Posterior cingulate gyrus (tissue), 11 donors: ENCODE measurements around the gene SLC16A9.

Experiments
- DNase-seq, 10 donors: peaks; one replicate each; pipeline versions ENCODE4 v3.0.0 to v3.0.0-alpha.2; 2020 to 2021; ENCODE audit warnings: mixed read lengths in 3 of 10
- intact Hi-C: fragments of 100-400 bp; cut with DNase I; formaldehyde crosslinking; loops from one replicate; pipeline ENCODE4 v1.15.1; 2023

SLC16A9 gene

GRCh38 chr10:59611048-59611447, 98.6 kb downstream of the SLC16A9 start:
- intact Hi-C loops = no loop called here
- DNase-seq = no peak

- intact Hi-C loops = no loop called here
- no peak for DNase-seq
Measured at GRCh38 chr10:59607970-59608369, 101.7 kb downstream of the SLC16A9 start.

- DNase-seq = no peak
- intact Hi-C loops = no loop called here
Measured at GRCh38 chr10:59606551-59606961, 103.1 kb downstream of the SLC16A9 start.

- intact Hi-C loops = no loop called here
- no peak for DNase-seq
Measured at GRCh38 chr10:59601985-59602384, 107.7 kb downstream of the SLC16A9 start.
